ENCODE measurements around the gene DIS3L2.

The DIS3L2 gene

DNA sequence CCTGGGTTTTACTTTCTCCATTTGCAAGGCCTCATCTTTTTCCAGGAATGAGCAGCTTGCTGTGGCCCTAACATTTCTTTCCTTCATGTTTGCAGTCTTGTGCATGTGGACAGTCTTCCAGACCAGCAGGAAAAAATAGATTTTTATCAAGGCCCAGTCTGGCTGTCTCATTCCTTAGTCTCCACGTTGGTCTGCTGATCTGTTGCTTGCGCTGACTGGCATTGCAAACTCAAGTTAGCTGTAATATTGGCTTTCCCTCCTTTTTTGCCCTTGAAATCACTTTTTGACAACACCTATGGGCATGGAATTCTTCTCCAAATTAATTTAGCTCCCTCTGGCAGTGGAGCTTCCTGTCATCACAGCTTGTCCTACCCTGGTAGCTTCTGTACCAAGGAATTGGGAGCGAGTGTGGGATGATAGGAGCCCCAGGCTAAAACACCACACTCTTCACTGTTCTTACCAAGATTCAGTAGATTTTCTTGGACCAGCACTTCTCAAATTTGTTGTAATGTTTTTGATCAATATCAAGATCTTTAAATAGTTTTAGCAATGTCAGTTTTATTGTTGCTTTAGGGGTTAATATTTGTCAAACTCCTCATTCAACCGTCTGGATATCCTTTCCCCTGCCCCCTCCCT lies 48.2 kb downstream of the DIS3L2 start:
- TF ChIP-seq, protein P1, sequence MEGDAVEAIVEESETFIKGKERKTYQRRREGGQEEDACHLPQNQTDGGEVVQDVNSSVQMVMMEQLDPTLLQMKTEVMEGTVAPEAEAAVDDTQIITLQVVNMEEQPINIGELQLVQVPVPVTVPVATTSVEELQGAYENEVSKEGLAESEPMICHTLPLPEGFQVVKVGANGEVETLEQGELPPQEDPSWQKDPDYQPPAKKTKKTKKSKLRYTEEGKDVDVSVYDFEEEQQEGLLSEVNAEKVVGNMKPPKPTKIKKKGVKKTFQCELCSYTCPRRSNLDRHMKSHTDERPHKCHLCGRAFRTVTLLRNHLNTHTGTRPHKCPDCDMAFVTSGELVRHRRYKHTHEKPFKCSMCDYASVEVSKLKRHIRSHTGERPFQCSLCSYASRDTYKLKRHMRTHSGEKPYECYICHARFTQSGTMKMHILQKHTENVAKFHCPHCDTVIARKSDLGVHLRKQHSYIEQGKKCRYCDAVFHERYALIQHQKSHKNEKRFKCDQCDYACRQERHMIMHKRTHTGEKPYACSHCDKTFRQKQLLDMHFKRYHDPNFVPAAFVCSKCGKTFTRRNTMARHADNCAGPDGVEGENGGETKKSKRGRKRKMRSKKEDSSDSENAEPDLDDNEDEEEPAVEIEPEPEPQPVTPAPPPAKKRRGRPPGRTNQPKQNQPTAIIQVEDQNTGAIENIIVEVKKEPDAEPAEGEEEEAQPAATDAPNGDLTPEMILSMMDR (IDR thresholded peaks at IDR 0.05; ENCODE audit: borderline replicate concordance, insufficient read depth, low read depth, low read length): no peak
- H3K4me3 ChIP-seq (ENCODE audit: low read depth, low read length): no peak overlapping the region

DNA sequence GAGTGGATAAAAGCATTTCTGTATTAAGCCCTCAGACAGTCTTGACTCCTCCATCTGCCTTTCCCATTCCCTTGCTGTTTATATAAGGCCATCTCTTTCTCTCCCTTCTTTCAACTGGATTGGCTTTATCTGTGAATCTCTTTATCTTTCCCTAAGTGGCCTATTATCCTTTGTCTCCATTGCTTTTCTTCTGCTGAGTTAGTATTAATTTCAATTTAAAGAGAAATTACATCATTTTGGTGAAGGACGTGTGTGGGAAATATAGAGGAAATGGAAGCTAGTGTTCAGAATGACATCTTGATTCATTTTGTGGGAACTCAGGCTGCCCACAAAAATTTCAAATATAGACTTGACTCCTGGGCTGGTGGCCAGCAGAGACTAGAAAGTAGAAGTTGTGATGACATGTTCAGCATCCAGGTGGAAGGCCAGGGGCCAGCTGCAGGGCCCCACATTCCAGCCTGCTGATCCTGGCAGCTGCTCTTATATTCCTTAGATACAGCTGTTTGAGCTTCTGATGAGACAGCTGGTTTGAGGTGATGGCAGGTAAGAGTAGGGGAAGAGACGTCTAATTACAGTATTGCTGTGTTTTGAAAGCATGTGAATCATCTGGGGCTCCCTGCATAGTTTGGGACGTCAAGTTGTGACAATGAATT lies 52.3 kb downstream of the DIS3L2 start:
- H3K4me3 ChIP-seq (ENCODE audit: low read depth, low read length): no peak overlapping the region
- TF ChIP-seq, protein P1 (IDR thresholded peaks at IDR 0.05; ENCODE audit: borderline replicate concordance, insufficient read depth, low read depth, low read length): no peak

DNA sequence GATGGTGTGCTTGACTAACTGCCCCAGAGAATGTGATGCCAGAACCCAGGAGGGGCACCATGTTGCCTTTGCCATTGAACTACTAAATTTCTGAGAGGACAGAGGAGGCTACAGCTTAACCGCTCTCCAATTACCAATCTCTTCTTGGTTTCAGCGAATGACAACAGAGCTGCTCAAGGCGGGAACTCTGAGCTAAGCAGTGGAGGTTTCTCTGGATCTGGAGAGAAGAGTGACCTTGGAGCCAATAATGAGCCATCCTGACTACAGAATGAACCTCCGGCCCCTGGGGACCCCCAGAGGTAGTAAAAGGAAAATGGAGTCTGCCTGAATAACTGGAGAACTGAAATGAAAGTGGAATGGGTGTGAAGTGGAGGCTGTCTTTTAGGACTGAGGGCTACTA lies 53.2 kb downstream of the DIS3L2 start:
- no peak overlapping the region for H3K4me3 ChIP-seq (ENCODE audit: low read depth, low read length)
- TF ChIP-seq, protein P1 (IDR thresholded peaks at IDR 0.05; ENCODE audit: borderline replicate concordance, insufficient read depth, low read depth, low read length): no peak

DNA sequence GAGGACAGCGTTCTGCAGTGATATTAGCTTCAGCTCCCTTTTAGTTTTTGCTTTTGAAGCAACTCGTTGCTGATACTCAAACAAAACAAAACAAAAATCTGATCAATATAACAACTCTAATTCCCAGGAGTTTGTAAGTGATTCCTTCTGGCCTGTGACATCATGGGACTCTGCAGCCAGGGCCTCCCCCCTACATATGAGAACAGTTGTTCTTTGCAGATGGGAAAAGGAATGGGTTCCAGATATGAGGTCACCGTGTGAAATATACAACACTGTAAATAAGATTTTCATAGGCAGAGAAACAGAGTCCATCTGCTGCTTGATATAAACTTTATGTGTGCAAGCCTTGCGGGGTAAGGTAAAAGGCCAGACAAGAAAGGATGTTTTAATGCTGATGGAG lies 56.7 kb downstream of the DIS3L2 start:
- no peak overlapping the region for H3K4me3 ChIP-seq (ENCODE audit: low read depth, low read length)
- TF ChIP-seq, protein P1 (IDR thresholded peaks at IDR 0.05; ENCODE audit: borderline replicate concordance, insufficient read depth, low read depth, low read length): no peak

DNA sequence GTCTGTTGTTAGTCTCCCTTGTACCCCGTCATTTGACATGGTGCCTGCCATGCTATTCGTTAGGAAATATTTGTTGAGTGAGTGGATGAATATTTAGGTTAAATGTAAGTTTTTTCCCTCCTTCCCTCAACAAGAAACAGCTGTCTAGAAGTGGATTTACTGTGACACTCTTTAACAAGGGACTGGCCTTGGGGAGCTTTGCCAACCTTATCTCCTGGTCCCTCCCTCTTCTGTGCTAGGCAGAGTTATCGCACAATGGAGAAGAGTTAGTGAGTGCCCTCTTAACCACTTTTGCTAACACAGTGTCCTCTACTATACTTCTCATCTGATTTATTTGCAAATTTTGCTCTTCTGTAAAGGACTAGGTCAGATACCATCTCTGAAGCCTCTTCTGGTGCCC lies 61.2 kb downstream of the DIS3L2 start:
- TF ChIP-seq, protein P1 (IDR thresholded peaks at IDR 0.05; ENCODE audit: borderline replicate concordance, insufficient read depth, low read depth, low read length): no peak
- H3K4me3 ChIP-seq (ENCODE audit: low read depth, low read length): no peak overlapping the region

DNA sequence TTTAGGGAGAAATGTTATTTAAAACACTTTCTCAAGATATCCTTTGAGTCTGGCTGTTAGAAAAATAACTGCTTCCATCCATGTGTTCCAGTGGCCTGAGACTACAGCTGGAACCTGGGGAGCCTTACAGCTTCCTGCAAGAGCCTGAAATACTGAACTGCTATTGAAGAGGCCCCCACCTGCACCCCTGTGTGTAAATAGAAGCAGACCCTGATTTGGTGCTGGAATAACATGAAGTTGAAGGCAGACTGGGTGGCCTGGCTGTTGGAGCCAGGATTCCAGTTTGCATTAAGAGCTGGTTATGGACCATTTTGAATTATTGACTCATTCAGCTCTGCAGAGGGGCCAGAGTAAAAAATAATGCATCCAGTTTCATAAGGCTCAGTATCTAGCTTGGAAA lies 61.9 kb downstream of the DIS3L2 start:
- TF ChIP-seq, protein P1 (IDR thresholded peaks at IDR 0.05; ENCODE audit: borderline replicate concordance, insufficient read depth, low read depth, low read length): no peak
- no peak overlapping the region for H3K4me3 ChIP-seq (ENCODE audit: low read depth, low read length)

DNA sequence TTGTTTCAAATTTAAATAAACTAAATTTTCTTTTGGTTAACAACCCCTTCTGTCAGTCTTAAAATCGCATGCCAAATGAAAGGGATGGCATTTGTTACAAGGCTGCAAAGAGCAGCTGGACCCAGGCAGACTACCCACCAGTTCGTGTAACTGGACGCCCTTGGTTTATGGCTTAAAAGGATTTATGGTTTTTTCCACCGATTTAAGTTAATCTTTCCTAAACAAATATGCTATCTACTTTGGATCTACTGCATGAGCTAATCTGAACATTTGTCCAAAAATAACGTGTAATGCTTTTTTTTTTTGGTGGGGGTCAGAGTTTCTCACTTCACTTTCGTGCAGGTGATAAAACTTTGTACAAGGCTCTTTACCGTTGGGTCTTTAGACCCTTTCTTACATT lies 62.9 kb downstream of the DIS3L2 start:
- TF ChIP-seq, protein P1 (IDR thresholded peaks at IDR 0.05; ENCODE audit: borderline replicate concordance, insufficient read depth, low read depth, low read length): no peak
- H3K4me3 ChIP-seq (ENCODE audit: low read depth, low read length): no peak overlapping the region

Data from GM12875 (cell line).